Measurements from ENCODE around the gene RNASEL. TPM values are rescaled to one million over a fixed set of nuclear protein-coding genes. Genes with fewer than 3 reads are reported as not detected.

RNASEL gene
- total and polyA plus RNA-seq, 2 donors (not counting 1 experiment from before 2014, with no cell fraction given) = 6.9 to 18.1 TPM

DNA sequence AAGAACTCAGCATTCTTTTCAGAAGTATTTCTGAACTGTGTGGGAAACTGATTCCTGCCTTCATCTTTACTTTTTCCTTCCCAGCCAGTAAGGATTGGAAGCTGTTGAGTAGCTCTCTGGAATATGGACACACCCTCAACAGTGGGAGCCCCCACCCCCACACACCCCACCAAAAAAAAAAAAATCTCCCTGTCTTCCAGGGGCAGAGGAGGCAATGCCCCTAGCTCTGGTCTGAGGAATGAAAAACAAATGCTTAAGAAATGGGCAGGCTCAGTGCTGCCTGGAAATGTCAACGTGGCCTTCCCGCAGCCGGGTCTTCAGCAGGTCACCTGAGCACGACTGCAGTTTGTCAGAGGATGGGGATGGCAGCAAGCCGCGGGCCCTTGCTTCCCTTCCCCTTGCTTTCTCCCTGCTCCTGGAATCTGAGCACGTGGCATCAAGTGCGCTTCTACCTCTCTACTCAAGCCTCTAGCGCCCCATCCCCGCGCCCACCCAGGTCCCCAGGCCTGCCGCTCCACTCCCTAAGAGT, 14.7 kb upstream of the RNASEL start:
- CTCF ChIA-PET = interaction anchor here (1.0 to 24.5 kb wide), 8 partner anchors 8 to 183 kb away, joined by 3 to 989 read pairs (median 6); partner anchors contain the start of genes NPL and RNASEL
- H3K4me1 ChIP-seq (ENCODE audit: control insufficient read depth in 2 of 2, insufficient read depth in 2 of 2, low read length in 2 of 2) = peaks cover 26 to 29% of the 10 kb centered on the region in 2 donors
- Mint-ChIP-seq H3K27me3 (no peaks in the 10 kb centered on the region), H3K9me3 (ENCODE audit: insufficient read depth) (no peaks in the 10 kb centered on the region), H3K4me1 (peaks cover 3% of the 10 kb centered on the region), H3K27ac (peak overlapping the region; percentile 83), H3K4me3 (no peak overlapping the region)
- H3K79me2 ChIP-seq (ENCODE audit: control insufficient read depth, insufficient read depth, low read length) = no peaks in the 10 kb centered on the region
- no peak for TF ChIP-seq EZH2 (IDR thresholded peaks at IDR 0.05; ENCODE audit: borderline replicate concordance, insufficient read depth, low read depth, low read length, poor library complexity, severe bottlenecking)
- TF ChIP-seq, protein P1, sequence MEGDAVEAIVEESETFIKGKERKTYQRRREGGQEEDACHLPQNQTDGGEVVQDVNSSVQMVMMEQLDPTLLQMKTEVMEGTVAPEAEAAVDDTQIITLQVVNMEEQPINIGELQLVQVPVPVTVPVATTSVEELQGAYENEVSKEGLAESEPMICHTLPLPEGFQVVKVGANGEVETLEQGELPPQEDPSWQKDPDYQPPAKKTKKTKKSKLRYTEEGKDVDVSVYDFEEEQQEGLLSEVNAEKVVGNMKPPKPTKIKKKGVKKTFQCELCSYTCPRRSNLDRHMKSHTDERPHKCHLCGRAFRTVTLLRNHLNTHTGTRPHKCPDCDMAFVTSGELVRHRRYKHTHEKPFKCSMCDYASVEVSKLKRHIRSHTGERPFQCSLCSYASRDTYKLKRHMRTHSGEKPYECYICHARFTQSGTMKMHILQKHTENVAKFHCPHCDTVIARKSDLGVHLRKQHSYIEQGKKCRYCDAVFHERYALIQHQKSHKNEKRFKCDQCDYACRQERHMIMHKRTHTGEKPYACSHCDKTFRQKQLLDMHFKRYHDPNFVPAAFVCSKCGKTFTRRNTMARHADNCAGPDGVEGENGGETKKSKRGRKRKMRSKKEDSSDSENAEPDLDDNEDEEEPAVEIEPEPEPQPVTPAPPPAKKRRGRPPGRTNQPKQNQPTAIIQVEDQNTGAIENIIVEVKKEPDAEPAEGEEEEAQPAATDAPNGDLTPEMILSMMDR (IDR thresholded peaks at IDR 0.05) = no peak
- DNase-seq (no peak), ATAC-seq (ENCODE audit: low read depth) (peak; percentile 1)
- peak overlapping the region; percentile 94 for H3K4me2 ChIP-seq (replicated peaks; ENCODE audit: low read depth, low read length, poor library complexity, severe bottlenecking)
- no peaks in the 10 kb centered on the region for H3K36me3 ChIP-seq (replicated peaks in 1 of 2; ENCODE audit: control extremely low read depth in 1 of 2, control insufficient read depth in 1 of 2, extremely low read depth in 1 of 2, insufficient read depth in 2 of 2, low read length in 1 of 2)
- POLR2A ChIA-PET = interaction anchor here (0.5 to 2.1 kb wide), 6 partner anchors 8 to 237 kb away, joined by 3 to 10 read pairs (median 4); no protein-coding TSS in a partner anchor
- peak overlapping the region; percentile 80 for H2AFZ ChIP-seq (ENCODE audit: insufficient read depth, low read depth, low read length, poor library complexity, severe bottlenecking)
- WGBS (ENCODE audit: insufficient coverage) = under 1% methylated on average over 10 of the region's 12 CpGs
- intact Hi-C loops (cut with micrococcal nuclease) = loop anchor here (1.0 to 5.0 kb wide), 6 partner anchors 12 to 1033 kb away; partner anchors contain the start of genes DHX9, GLUL, LAMC1 and NPL
- H4K20me1 ChIP-seq (ENCODE audit: control insufficient read depth, insufficient read depth, low read length, poor library complexity, severe bottlenecking) = no peaks in the 10 kb centered on the region
- no peaks in the 10 kb centered on the region for H3K9me3 ChIP-seq (ENCODE audit: control extremely low read depth in 1 of 3, control insufficient read depth in 2 of 3, insufficient read depth in 1 of 3, low read length in 2 of 3)
- peak overlapping the region; percentile 70 for H3K9ac ChIP-seq (ENCODE audit: low read length)
- peak overlapping the region in 4 of 5 experiments; percentile 47 to 67 (median 59) for H3K4me3 ChIP-seq (ENCODE audit: control extremely low read depth in 1 of 5, extremely low read depth in 1 of 5, insufficient read depth in 1 of 5, low read depth in 2 of 5, low read length in 4 of 5)
- no peak overlapping the region for H3K27ac ChIP-seq (ENCODE audit: low read length in 2 of 2)
- H3K27me3 ChIP-seq (replicated peaks in 1 of 4; ENCODE audit: control extremely low read depth in 1 of 4, control insufficient read depth in 3 of 4, insufficient read depth in 4 of 4, low read length in 3 of 4) = peaks cover 0 to 7% (median 0%) of the 10 kb centered on the region in 4 experiments

Measured in B cell (primary cell).